Lower leg skin (tissue), 3 donors: ENCODE data around the gene UBE3D.
"Not testable (repeated sequence)": the region's sequence is repeated elsewhere in the genome, so short reads cannot be mapped to it uniquely, and the experiment has no call there.

ENCODE experiments used
- POLR2A ChIP-seq, 2 donors: fragments of 450-650 bp; IDR thresholded peaks; one replicate each; pipeline ENCODE4 v1.6.1; 2016 to 2017; ENCODE audit warnings: antibody characterized with exemption in 2 of 2, mild to moderate bottlenecking in 1 of 2, moderate library complexity in 1 of 2
- TF ChIP-seq, protein P1 (sequence below), 3 donors: fragments of 450-650 bp; IDR thresholded peaks; one replicate each; pipeline ENCODE4 v1.5.1; 2016; ENCODE audit warnings: antibody characterized with exemption in 3 of 3, mild to moderate bottlenecking in 3 of 3, moderate library complexity in 2 of 3

DNA sequence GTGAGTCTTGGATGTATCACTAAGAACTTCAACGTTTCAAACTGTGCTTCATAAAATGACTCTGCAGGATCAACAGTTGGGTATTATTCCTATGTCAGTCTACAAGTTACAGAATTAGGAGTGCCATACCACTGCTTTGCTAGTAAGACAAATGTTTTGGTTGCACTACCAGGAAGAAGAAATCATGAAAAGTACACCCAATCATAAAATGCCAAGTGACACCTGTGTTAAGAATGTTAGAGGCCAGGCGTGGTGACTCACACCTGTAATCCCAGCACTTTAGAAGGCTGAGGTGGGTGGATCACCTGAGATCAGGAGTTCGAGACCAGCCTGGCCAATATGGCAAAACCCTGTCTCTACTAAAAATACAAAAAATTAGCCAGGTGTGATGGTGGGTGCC is 174.1 kb downstream of the UBE3D start:
- TF ChIP-seq, protein P1, sequence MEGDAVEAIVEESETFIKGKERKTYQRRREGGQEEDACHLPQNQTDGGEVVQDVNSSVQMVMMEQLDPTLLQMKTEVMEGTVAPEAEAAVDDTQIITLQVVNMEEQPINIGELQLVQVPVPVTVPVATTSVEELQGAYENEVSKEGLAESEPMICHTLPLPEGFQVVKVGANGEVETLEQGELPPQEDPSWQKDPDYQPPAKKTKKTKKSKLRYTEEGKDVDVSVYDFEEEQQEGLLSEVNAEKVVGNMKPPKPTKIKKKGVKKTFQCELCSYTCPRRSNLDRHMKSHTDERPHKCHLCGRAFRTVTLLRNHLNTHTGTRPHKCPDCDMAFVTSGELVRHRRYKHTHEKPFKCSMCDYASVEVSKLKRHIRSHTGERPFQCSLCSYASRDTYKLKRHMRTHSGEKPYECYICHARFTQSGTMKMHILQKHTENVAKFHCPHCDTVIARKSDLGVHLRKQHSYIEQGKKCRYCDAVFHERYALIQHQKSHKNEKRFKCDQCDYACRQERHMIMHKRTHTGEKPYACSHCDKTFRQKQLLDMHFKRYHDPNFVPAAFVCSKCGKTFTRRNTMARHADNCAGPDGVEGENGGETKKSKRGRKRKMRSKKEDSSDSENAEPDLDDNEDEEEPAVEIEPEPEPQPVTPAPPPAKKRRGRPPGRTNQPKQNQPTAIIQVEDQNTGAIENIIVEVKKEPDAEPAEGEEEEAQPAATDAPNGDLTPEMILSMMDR (IDR thresholded peaks at IDR 0.05) = not testable (repeated sequence)
- TF ChIP-seq POLR2A (IDR thresholded peaks at IDR 0.05) = not testable (repeated sequence)
